ENCODE data around the gene NRIP1. TPM values are rescaled to one million over a fixed set of nuclear protein-coding genes. Genes with fewer than 3 reads are reported as not detected.

Gene NRIP1
- polyA plus RNA-seq, 1 donor (not counting 4 experiments of a cell fraction or from before 2014, with no cell fraction given): 25.5 TPM

GRCh38 chr21:15061747-15062605 lies 2.8 kb downstream of the NRIP1 start:
- H3K9ac ChIP-seq (ENCODE audit: control insufficient read depth, extremely low read depth, insufficient read depth, low read length): peak overlapping the region; percentile 92
- H3K9me1 ChIP-seq (ENCODE audit: control insufficient read depth, extremely low read depth, insufficient read depth, low read length): peaks cover 5% of the 10 kb centered on the region
- no peaks in the 10 kb centered on the region for H3K27me3 ChIP-seq (ENCODE audit: control insufficient read depth, extremely low read depth, insufficient read depth, low read length)
- peaks cover 77% of the 10 kb centered on the region for H3K79me2 ChIP-seq (ENCODE audit: control insufficient read depth, insufficient read depth, low read length)
- H4K20me1 ChIP-seq (ENCODE audit: control insufficient read depth, extremely low read depth, insufficient read depth, low read length): peaks cover 8% of the 10 kb centered on the region
- TF ChIP-seq EZH2 (IDR thresholded peaks at IDR 0.05; ENCODE audit: low read length): no peak
- peak in 1 of 3 experiments; percentile 6 for TF ChIP-seq CTCF (optimal IDR thresholded peaks at IDR 0.05 in 1 of 3, IDR thresholded peaks at IDR 0.05 in 1 of 3, conservative IDR thresholded peaks at IDR 0.05 in 1 of 3; ENCODE audit: extremely low read depth in 1 of 3, insufficient read depth in 2 of 3, low read length in 3 of 3)
- peak overlapping the region; percentile 83 for H3K4me2 ChIP-seq (ENCODE audit: control insufficient read depth, extremely low read depth, insufficient read depth, low read depth, low read length)
- dilution Hi-C loops (cut with MboI; ENCODE audit: extremely low pct_ligation_motif_present, low sequenced_read_pairs): no loop called here
- H3K27ac ChIP-seq (ENCODE audit: control insufficient read depth, insufficient read depth, low read length): peak overlapping the region; percentile 96
- H3K4me1 ChIP-seq (ENCODE audit: control insufficient read depth, extremely low read depth, insufficient read depth, low read length): peaks cover 23% of the 10 kb centered on the region
- H2AFZ ChIP-seq (ENCODE audit: control insufficient read depth, low read length): no peak overlapping the region
- no peaks in the 10 kb centered on the region for H3K36me3 ChIP-seq (ENCODE audit: control insufficient read depth in 2 of 2, extremely low read depth in 1 of 2, insufficient read depth in 2 of 2, low read length in 2 of 2)
- FAIRE-seq (peak; percentile 13), DNase-seq (ENCODE audit: low read depth, low spot score) (no peak)
- H3K4me3 ChIP-seq (ENCODE audit: control insufficient read depth in 2 of 3, extremely low read depth in 1 of 3, insufficient read depth in 2 of 3, low read depth in 1 of 3, low read length in 3 of 3): peak overlapping the region; percentile 85 to 99 (median 93)
- no peaks in the 10 kb centered on the region for H3K9me3 ChIP-seq (ENCODE audit: control insufficient read depth, low read depth, low read length)

- H3K9ac ChIP-seq (ENCODE audit: control insufficient read depth, extremely low read depth, insufficient read depth, low read length): no peak overlapping the region
- peak overlapping the region in 1 of 3 experiments; percentile 99 for H3K4me3 ChIP-seq (ENCODE audit: control insufficient read depth in 2 of 3, extremely low read depth in 1 of 3, insufficient read depth in 2 of 3, low read depth in 1 of 3, low read length in 3 of 3)
- dilution Hi-C loops (cut with MboI; ENCODE audit: extremely low pct_ligation_motif_present, low sequenced_read_pairs): no loop called here
- H3K36me3 ChIP-seq (ENCODE audit: control insufficient read depth in 2 of 2, extremely low read depth in 1 of 2, insufficient read depth in 2 of 2, low read length in 2 of 2): no peaks in the 10 kb centered on the region
- peaks cover 23% of the 10 kb centered on the region for H3K4me1 ChIP-seq (ENCODE audit: control insufficient read depth, extremely low read depth, insufficient read depth, low read length)
- TF ChIP-seq CTCF (optimal IDR thresholded peaks at IDR 0.05 in 1 of 3, IDR thresholded peaks at IDR 0.05 in 1 of 3, conservative IDR thresholded peaks at IDR 0.05 in 1 of 3; ENCODE audit: extremely low read depth in 1 of 3, insufficient read depth in 2 of 3, low read length in 3 of 3): no peak
- TF ChIP-seq EZH2 (IDR thresholded peaks at IDR 0.05; ENCODE audit: low read length): no peak
- H4K20me1 ChIP-seq (ENCODE audit: control insufficient read depth, extremely low read depth, insufficient read depth, low read length): peaks cover 8% of the 10 kb centered on the region
- H3K27me3 ChIP-seq (ENCODE audit: control insufficient read depth, extremely low read depth, insufficient read depth, low read length): no peaks in the 10 kb centered on the region
- FAIRE-seq: no peak
- no peak overlapping the region for H2AFZ ChIP-seq (ENCODE audit: control insufficient read depth, low read length)
- no peak overlapping the region for H3K27ac ChIP-seq (ENCODE audit: control insufficient read depth, insufficient read depth, low read length)
- DNase-seq (ENCODE audit: low read depth, low spot score): no peak
- peak overlapping the region; percentile 83 for H3K4me2 ChIP-seq (ENCODE audit: control insufficient read depth, extremely low read depth, insufficient read depth, low read depth, low read length)
- H3K79me2 ChIP-seq (ENCODE audit: control insufficient read depth, insufficient read depth, low read length): peaks cover 84% of the 10 kb centered on the region
- H3K9me1 ChIP-seq (ENCODE audit: control insufficient read depth, extremely low read depth, insufficient read depth, low read length): peaks cover 5% of the 10 kb centered on the region
- H3K9me3 ChIP-seq (ENCODE audit: control insufficient read depth, low read depth, low read length): no peaks in the 10 kb centered on the region
Measured at GRCh38 chr21:15061279-15061678, 3.5 kb downstream of the NRIP1 start.
